ENCODE measurements around the gene KATNA1. TPM values are rescaled to one million over a fixed set of nuclear protein-coding genes. Genes with fewer than 3 reads are reported as not detected.

The KATNA1 gene
- total RNA-seq, result 10 to 100 TPM; 17.5 to 22.5 (median 20.6) TPM
- 10 to 100 TPM in 2 of 3 donors, 1 to 10 TPM in 1; 9.0 to 15.6 (median 11.1) TPM for polyA plus RNA-seq

DNA sequence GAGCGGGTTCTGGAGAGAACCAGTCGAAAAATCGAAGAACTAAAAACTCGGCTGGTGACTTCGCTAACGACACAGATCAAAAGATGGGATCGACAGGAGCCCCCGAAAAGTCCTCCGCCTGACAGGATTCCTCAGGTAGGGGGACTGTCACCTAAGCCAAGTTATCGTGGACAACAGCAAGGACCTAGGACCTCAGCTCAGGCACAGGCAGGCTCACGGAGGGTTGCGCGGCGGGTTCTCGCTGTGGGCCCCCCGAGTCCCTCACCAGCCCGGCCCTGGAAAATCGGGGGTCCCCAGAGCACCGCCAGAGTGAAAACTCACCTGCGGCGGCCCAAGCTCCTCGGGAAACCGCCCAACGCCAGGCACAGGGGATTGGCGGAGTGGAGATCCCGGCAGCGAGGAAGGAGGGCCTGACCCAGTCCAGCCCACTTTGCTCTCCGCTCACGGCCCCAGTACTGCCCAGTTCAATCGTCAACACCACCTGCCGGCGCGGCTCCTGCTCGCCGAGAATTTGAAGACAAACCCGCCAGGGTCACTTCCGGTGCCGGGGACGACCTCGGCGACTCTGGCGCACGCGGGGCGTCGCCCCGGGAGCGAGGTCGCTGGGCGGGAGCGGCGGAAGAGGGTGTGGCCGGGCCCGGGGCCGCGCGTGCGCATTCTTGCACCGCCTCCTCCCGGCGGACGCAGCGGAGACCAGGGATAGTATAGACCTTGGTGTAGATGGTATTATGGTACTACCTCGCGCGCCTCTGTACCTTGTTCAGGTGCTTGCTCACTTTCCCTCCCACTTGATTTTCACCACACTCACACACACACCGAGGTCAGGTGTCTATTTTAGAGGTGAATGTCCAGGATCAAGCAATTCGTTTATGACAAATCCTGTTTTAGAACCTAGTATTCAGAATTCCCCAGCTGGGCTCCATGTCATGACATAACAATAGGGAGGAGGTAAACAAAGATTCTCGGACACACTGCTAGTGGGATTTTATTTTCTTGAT, at the start of gene KATNA1:
KATNA1 (minus strand) TSS at position 567 of the 998 bp plus-strand sequence. CDS start 10,167 bp downstream, outside the sequence.
- DNase-seq, result peak; percentile 89
- H3K9me3 ChIP-seq, result no peaks in the 10 kb centered on the region
- TF ChIP-seq, protein P1, sequence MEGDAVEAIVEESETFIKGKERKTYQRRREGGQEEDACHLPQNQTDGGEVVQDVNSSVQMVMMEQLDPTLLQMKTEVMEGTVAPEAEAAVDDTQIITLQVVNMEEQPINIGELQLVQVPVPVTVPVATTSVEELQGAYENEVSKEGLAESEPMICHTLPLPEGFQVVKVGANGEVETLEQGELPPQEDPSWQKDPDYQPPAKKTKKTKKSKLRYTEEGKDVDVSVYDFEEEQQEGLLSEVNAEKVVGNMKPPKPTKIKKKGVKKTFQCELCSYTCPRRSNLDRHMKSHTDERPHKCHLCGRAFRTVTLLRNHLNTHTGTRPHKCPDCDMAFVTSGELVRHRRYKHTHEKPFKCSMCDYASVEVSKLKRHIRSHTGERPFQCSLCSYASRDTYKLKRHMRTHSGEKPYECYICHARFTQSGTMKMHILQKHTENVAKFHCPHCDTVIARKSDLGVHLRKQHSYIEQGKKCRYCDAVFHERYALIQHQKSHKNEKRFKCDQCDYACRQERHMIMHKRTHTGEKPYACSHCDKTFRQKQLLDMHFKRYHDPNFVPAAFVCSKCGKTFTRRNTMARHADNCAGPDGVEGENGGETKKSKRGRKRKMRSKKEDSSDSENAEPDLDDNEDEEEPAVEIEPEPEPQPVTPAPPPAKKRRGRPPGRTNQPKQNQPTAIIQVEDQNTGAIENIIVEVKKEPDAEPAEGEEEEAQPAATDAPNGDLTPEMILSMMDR (IDR thresholded peaks at IDR 0.05), result no peak
- peak; percentile 71 to 90 (median 86) for TF ChIP-seq POLR2AphosphoS5 (IDR thresholded peaks at IDR 0.05)
- TF ChIP-seq EP300 (IDR thresholded peaks at IDR 0.05), result no peak
- peak; percentile 24 to 58 for TF ChIP-seq POLR2A (IDR thresholded peaks at IDR 0.05)
- peak within 1 kb of the TSS; percentile 75 to 85 (median 82) for H3K27ac ChIP-seq
- intact Hi-C loops (cut with DNase I), result loop anchor here (2.0 to 5.0 kb wide), 2 partner anchors 69 to 104 kb away; partner anchors contain the start of gene LATS1
- H3K36me3 ChIP-seq, result no peaks in the 10 kb centered on the region
- WGBS, 2 donors, result 1% methylated on average over 69 of the region's 69 CpGs
- no peaks in the 10 kb centered on the region for H3K27me3 ChIP-seq
- H3K4me3 ChIP-seq, result peak within 1 kb of the TSS; percentile 78 to 98 (median 87)
- peaks cover 0 to 20% (median 12%) of the 10 kb centered on the region in 4 donors for H3K4me1 ChIP-seq

DNA sequence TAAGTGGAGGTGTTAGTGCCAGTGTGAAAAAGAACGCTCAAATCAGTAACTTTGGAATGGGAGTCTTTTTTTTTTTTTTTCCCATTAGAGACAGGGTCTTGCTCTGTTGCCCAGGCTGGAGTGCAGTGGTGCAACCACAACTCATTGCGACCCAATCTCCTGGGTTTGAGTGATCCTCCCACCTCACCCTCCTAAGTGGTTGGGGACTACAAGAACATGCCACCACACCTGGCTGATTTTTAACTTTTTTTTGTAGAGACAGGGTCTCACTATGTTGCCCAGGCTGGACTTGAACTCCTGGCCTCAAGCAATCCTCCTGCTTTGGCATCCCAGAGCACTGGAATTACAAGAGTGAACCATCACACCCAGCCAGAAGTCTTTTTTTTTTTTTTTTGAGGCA, 49.7 kb upstream of the KATNA1 start:
- TF ChIP-seq, protein P1 (IDR thresholded peaks at IDR 0.05), result no peak
- TF ChIP-seq EP300 (IDR thresholded peaks at IDR 0.05), result no peak
- no peak for TF ChIP-seq POLR2A (IDR thresholded peaks at IDR 0.05)
- no peak for TF ChIP-seq POLR2AphosphoS5 (IDR thresholded peaks at IDR 0.05)
- Histone ChIP-seq H3K27ac (no peak overlapping the region), H3K4me3 (no peak overlapping the region), H3K36me3 (peaks cover 0 to 38% (median 11%) of the 10 kb centered on the region in 4 donors), H3K27me3 (no peaks in the 10 kb centered on the region), H3K4me1 (peaks cover 0 to 30% (median 15%) of the 10 kb centered on the region in 4 donors), H3K9me3 (no peaks in the 10 kb centered on the region)
- intact Hi-C loops (cut with DNase I), result no loop called here
- WGBS, 2 donors, result 96 to 99% methylated on average over 2 of the region's 2 CpGs
- DNase-seq, result no peak

DNA sequence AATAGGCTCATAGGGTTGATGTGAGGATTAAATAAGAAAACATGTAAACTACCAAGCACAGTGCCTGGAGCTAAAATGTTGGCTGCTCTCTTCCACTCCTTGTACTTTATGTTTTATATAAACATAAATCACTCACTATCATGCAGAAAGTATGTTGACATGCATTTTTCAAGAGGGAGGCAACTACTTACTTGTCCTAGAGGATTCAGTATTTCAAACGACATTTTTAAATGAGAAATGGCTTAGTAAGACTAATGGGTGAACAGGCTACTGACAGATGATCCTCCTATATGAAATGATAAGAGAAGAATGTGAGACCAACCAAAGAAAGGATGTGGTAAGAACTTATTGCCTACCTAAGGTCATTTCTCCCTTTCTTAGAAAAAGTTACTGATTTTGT, 48.4 kb upstream of the KATNA1 start:
- Histone ChIP-seq H3K27me3 (no peaks in the 10 kb centered on the region), H3K4me1 (peaks cover 0 to 17% (median 13%) of the 10 kb centered on the region in 4 donors), H3K4me3 (no peak overlapping the region), H3K36me3 (peaks cover 0 to 49% (median 11%) of the 10 kb centered on the region in 4 donors), H3K9me3 (no peaks in the 10 kb centered on the region), H3K27ac (no peak overlapping the region)
- TF ChIP-seq POLR2AphosphoS5 (IDR thresholded peaks at IDR 0.05), result no peak
- no peak for DNase-seq
- 49 to 73% methylated on average over 1 of the region's 1 CpG for WGBS, 2 donors
- intact Hi-C loops (cut with DNase I), result no loop called here

DNA sequence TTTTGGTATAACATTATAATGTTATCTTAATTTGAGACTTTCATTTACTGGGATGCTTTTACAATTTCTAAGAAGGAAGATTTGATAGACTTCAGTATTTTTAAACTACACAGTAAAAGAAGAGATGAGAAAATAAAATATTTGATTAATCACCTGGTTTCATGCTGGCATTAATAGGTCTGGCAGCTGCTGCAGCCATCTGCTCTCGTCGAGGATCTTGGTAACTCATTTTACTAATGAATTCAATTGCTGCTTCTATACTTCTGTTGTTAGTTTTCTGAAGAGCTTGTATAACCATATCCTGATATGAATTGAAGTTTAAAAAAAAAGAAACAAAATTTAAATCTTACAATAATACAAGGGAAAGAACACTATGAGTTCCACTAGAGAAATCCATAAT, 46.4 kb upstream of the KATNA1 start:
- 95% methylated on average over 2 of the region's 2 CpGs for WGBS, 2 donors
- TF ChIP-seq, protein P1 (IDR thresholded peaks at IDR 0.05), result no peak
- no peak for TF ChIP-seq EP300 (IDR thresholded peaks at IDR 0.05)
- TF ChIP-seq POLR2AphosphoS5 (IDR thresholded peaks at IDR 0.05), result no peak
- no peak for TF ChIP-seq POLR2A (IDR thresholded peaks at IDR 0.05)
- Histone ChIP-seq H3K9me3 (no peaks in the 10 kb centered on the region), H3K4me3 (no peak overlapping the region), H3K4me1 (peaks cover 0 to 10% (median 2%) of the 10 kb centered on the region in 4 donors), H3K27me3 (no peaks in the 10 kb centered on the region), H3K27ac (no peak overlapping the region), H3K36me3 (peaks cover 0 to 49% (median 11%) of the 10 kb centered on the region in 4 donors)
- DNase-seq, result no peak
- intact Hi-C loops (cut with DNase I), result no loop called here

DNA sequence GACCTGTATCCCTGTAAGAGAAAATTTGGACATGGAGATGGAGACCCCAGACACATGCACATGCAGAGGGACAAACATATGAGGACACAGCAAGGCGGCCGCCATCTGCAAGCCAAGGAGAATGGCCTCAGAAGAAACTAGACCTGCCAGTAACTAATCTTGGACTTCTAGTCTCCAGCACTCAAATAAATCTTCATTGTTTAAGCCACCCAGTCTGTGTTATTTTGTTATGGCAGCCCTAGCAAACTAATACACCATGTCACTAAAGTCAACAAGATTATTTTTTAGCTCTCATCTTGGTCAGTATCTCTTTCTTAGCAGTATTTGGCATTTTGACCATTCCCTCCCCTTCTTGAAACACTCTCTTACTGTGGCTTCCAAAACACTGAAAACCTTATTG, 42.7 kb upstream of the KATNA1 start:
- Histone ChIP-seq H3K27me3 (no peaks in the 10 kb centered on the region), H3K27ac (no peak overlapping the region), H3K36me3 (peaks cover 0 to 54% (median 11%) of the 10 kb centered on the region in 4 donors), H3K4me1 (no peaks in the 10 kb centered on the region), H3K9me3 (no peaks in the 10 kb centered on the region), H3K4me3 (no peak overlapping the region)
- 96 to 98% methylated on average over 2 of the region's 2 CpGs for WGBS, 2 donors
- intact Hi-C loops (cut with DNase I), result no loop called here
- DNase-seq, result no peak
- TF ChIP-seq POLR2A (IDR thresholded peaks at IDR 0.05) (no peak), EP300 (IDR thresholded peaks at IDR 0.05) (no peak), POLR2AphosphoS5 (IDR thresholded peaks at IDR 0.05) (no peak)
- TF ChIP-seq, protein P1 (IDR thresholded peaks at IDR 0.05), result no peak
